GM18502 (cell line): ENCODE results near the gene BSPRY.
"Not testable (repeated sequence)": the region's sequence is repeated elsewhere in the genome, so short reads cannot be mapped to it uniquely, and the experiment has no call there.

Experiments used
- ATAC-seq: cut with Tn5 transposase; IDR thresholded peaks from one replicate; pipeline ENCODE4 v1.9.1; 2021; ENCODE audit warnings: mild to moderate bottlenecking; ENCODE audit not compliant: unreplicated experiment, poor library complexity

The BSPRY gene

GRCh38 chr9:113340011-113340699, 9.2 kb upstream of the BSPRY start, which contains the start of gene WDR31:
TSS of gene WDR31 (minus strand) at chr9:113340275. CDS start at chr9:113332022, 8,253 bp downstream.
- ATAC-seq = peak; percentile 99

GRCh38 chr9:113341712-113342410, 7.5 kb upstream of the BSPRY start:
- no peak for ATAC-seq

- no peak for ATAC-seq
Observed at GRCh38 chr9:113343732-113344231, 5.6 kb upstream of the BSPRY start.

GRCh38 chr9:113345190-113345589, 4.2 kb upstream of the BSPRY start:
- no peak for ATAC-seq

- ATAC-seq = no peak
Observed at GRCh38 chr9:113345671-113346070, 3.7 kb upstream of the BSPRY start.

- ATAC-seq = no peak
Observed at GRCh38 chr9:113348437-113348836, 904 bp upstream of the BSPRY start.

GRCh38 chr9:113349066-113349444, 286 bp upstream of the BSPRY start:
- ATAC-seq = no peak

GRCh38 chr9:113350107-113350661, 843 bp downstream of the BSPRY start:
- peak; percentile 7 for ATAC-seq

GRCh38 chr9:113350937-113351336, 1.6 kb downstream of the BSPRY start:
- ATAC-seq = peak; percentile 43

- ATAC-seq = no peak
Observed at GRCh38 chr9:113352006-113352405, 2.7 kb downstream of the BSPRY start.

GRCh38 chr9:113352411-113352810, 3.1 kb downstream of the BSPRY start:
- no peak for ATAC-seq

- ATAC-seq = no peak
Observed at GRCh38 chr9:113355040-113355596, 5.8 kb downstream of the BSPRY start.

- ATAC-seq = no peak
Observed at GRCh38 chr9:113356686-113357292, 7.4 kb downstream of the BSPRY start.

- ATAC-seq = no peak
Observed at GRCh38 chr9:113359385-113359784, 10.0 kb downstream of the BSPRY start.

GRCh38 chr9:113360242-113360842, 11.0 kb downstream of the BSPRY start:
- no peak for ATAC-seq

GRCh38 chr9:113361304-113362018, 12.1 kb downstream of the BSPRY start:
- no peak for ATAC-seq

- no peak for ATAC-seq
Observed at GRCh38 chr9:113363336-113363735, 14.0 kb downstream of the BSPRY start.

GRCh38 chr9:113364951-113365350, 15.6 kb downstream of the BSPRY start:
- no peak for ATAC-seq

- not testable (repeated sequence) for ATAC-seq
Observed at GRCh38 chr9:113365652-113366051, 16.3 kb downstream of the BSPRY start.
